Nephron progenitor cell (in vitro differentiated cells): Measurements from ENCODE around the gene ARL5A.

Source experiments
- DNase-seq: peaks from one replicate; pipeline ENCODE4 v3.0.0; 2021
- H3K27ac Mint-ChIP-seq: 2 replicates; pipeline ENCODE4 v1.8.0; 2021; ENCODE audit warnings: mild to moderate bottlenecking, moderate library complexity, mixed read lengths
- H3K27me3 Mint-ChIP-seq: 2 replicates; pipeline ENCODE4 v1.8.0; 2021; ENCODE audit warnings: mild to moderate bottlenecking, low read depth, mixed read lengths; ENCODE audit not compliant: poor library complexity
- H3K36me3 Mint-ChIP-seq: 2 replicates; pipeline ENCODE4 v1.8.0; 2021; ENCODE audit warnings: low read depth, mixed read lengths
- H3K4me1 Mint-ChIP-seq: 2 replicates; pipeline ENCODE4 v1.8.0; 2021; ENCODE audit warnings: mixed read lengths
- H3K4me3 Mint-ChIP-seq: 2 replicates; pipeline ENCODE4 v1.8.0; 2021; ENCODE audit warnings: mild to moderate bottlenecking, moderate library complexity, mixed read lengths
- H3K9me3 Mint-ChIP-seq: 2 replicates; pipeline ENCODE4 v1.8.0; 2021; ENCODE audit warnings: mild to moderate bottlenecking, moderate library complexity, mixed read lengths
- TF ChIP-seq, protein P1 (sequence below): fragments of 200-600 bp; sonication (generic); IDR thresholded peaks from 2 replicates; pipeline ENCODE4 v1.5.0; 2021; ENCODE audit warnings: antibody characterized with exemption

Gene ARL5A

GRCh38 chr2:151777487-151777886 lies 50.7 kb downstream of the ARL5A start:
- H3K27ac Mint-ChIP-seq, result peak overlapping the region; percentile 64
- H3K36me3 Mint-ChIP-seq, result peaks cover 71% of the 10 kb centered on the region
- no peak for DNase-seq
- peaks cover 23% of the 10 kb centered on the region for H3K9me3 Mint-ChIP-seq
- H3K4me1 Mint-ChIP-seq, result no peaks in the 10 kb centered on the region
- H3K27me3 Mint-ChIP-seq, result no peaks in the 10 kb centered on the region
- no peak overlapping the region for H3K4me3 Mint-ChIP-seq
- TF ChIP-seq, protein P1, sequence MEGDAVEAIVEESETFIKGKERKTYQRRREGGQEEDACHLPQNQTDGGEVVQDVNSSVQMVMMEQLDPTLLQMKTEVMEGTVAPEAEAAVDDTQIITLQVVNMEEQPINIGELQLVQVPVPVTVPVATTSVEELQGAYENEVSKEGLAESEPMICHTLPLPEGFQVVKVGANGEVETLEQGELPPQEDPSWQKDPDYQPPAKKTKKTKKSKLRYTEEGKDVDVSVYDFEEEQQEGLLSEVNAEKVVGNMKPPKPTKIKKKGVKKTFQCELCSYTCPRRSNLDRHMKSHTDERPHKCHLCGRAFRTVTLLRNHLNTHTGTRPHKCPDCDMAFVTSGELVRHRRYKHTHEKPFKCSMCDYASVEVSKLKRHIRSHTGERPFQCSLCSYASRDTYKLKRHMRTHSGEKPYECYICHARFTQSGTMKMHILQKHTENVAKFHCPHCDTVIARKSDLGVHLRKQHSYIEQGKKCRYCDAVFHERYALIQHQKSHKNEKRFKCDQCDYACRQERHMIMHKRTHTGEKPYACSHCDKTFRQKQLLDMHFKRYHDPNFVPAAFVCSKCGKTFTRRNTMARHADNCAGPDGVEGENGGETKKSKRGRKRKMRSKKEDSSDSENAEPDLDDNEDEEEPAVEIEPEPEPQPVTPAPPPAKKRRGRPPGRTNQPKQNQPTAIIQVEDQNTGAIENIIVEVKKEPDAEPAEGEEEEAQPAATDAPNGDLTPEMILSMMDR, result no peak

DNA sequence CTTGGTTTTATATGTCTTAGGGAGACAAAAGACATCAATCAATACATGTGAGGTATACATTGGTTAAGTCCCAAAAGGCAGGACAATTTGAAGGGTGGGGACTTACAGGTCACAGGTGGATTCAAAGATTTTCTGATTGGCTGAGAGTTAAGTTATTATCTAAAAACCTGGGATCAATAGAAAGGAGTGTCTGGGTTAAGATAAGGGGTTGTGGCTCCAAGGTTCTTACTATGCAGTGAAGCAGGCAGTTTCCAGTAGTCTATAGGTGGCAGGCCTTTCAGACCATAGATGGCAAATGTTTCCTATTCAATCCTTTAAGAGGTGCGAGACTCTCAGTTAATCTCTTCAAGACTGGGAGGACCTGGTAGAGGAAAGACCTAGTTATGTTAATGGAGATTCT lies 51.9 kb downstream of the ARL5A start:
- H3K9me3 Mint-ChIP-seq, result peaks cover 23% of the 10 kb centered on the region
- no peak for DNase-seq
- no peaks in the 10 kb centered on the region for H3K4me1 Mint-ChIP-seq
- H3K27ac Mint-ChIP-seq, result no peak overlapping the region
- H3K27me3 Mint-ChIP-seq, result no peaks in the 10 kb centered on the region
- H3K4me3 Mint-ChIP-seq, result no peak overlapping the region
- H3K36me3 Mint-ChIP-seq, result peaks cover 64% of the 10 kb centered on the region
- TF ChIP-seq, protein P1, result no peak

DNA sequence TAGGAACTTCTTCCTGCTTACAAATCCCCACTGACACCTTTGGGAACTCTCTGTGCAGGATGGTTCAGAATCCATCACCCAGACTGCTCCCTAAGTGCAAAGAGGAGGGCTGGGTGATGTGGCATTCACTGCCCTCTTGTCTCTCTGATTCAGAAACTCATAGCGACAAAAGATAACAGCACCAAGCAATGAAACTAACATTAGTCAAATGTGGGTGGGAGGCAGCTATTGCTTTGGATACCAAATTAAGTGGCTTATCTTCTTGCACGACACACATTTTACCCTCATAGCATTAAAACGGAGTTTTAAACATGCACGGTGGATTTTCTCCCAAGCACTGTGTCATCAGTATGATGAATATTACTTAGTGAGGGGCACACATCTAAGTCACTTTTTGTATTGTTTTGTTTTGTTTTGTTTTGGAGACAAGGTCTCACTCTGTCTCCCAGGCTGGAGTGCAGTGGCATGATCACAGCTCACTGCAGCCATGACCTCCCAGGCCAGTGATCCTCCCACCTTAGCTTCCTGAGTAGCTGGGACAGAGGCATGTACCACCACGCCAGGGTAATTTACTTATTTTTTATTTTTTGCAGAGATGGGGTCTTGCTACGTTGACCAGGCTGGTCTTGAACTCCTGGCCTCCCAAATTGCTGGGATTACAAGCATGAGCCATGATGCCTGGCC lies 53.0 kb downstream of the ARL5A start:
- TF ChIP-seq, protein P1, result no peak
- Mint-ChIP-seq H3K27ac (peak overlapping the region; percentile 25), H3K36me3 (peaks cover 56% of the 10 kb centered on the region), H3K4me3 (no peak overlapping the region), H3K9me3 (peaks cover 23% of the 10 kb centered on the region), H3K4me1 (no peaks in the 10 kb centered on the region), H3K27me3 (no peaks in the 10 kb centered on the region)
- no peak for DNase-seq

GRCh38 chr2:151774506-151774905 lies 53.7 kb downstream of the ARL5A start:
- Mint-ChIP-seq H3K4me3 (no peak overlapping the region), H3K27ac (no peak overlapping the region), H3K27me3 (no peaks in the 10 kb centered on the region), H3K36me3 (peaks cover 56% of the 10 kb centered on the region), H3K4me1 (no peaks in the 10 kb centered on the region), H3K9me3 (peaks cover 20% of the 10 kb centered on the region)
- DNase-seq, result no peak
- TF ChIP-seq, protein P1, result no peak

- Mint-ChIP-seq H3K27me3 (no peaks in the 10 kb centered on the region), H3K9me3 (peaks cover 9% of the 10 kb centered on the region), H3K27ac (no peak overlapping the region), H3K36me3 (peaks cover 29% of the 10 kb centered on the region), H3K4me1 (peaks cover 14% of the 10 kb centered on the region), H3K4me3 (no peak overlapping the region)
- no peak for DNase-seq
- TF ChIP-seq, protein P1, result no peak
Observed at GRCh38 chr2:151771599-151772358, 56.4 kb downstream of the ARL5A start.
